IMR-90 (cell line): ENCODE results near the gene EIF3A. TPM values are rescaled to one million over a fixed set of nuclear protein-coding genes. Genes with fewer than 3 reads are reported as not detected.

ENCODE experiments used
- ATAC-seq: fragments of 200-7000 bp; cut with Tn5 transposase; 2 replicates; pipeline ENCODE4 v1.9.1; 2020; ENCODE audit warnings: low read depth, mild to moderate bottlenecking, moderate library complexity
- BruUV-seq: library from RNA; stranded (reverse); fragments of 400-500 nt; replicated peaks from 2 replicates; lab custom pipeline; 2021; lab: Mats Ljungman, UMichigan
- CTCF ChIA-PET: fragments of 300-600 bp; formaldehyde crosslinking; extraction: SDS; loops from one replicate; lab custom pipeline; 2021; ENCODE audit warnings: antibody characterized with exemption; lab: Yijun Ruan, JAX
- POLR2A ChIA-PET: fragments of 300-600 bp; sonication (Branson Sonifier 250); formaldehyde crosslinking; loops from one replicate; lab custom pipeline; 2022; ENCODE audit warnings: antibody characterized with exemption; ENCODE audit not compliant: unreplicated experiment; lab: Charles Lee
- DNase-seq: peaks from one replicate; pipeline ENCODE4 v3.0.0; 2013
- H2AFZ ChIP-seq: replicated peaks from 2 replicates; pipeline ENCODE3; 2013; ENCODE audit warnings: low read length, mild to moderate bottlenecking; ENCODE audit not compliant: poor library complexity
- H2AK5ac ChIP-seq: 2 replicates; pipeline ENCODE4 v1.6.1; 2013; ENCODE audit warnings: low read depth, low read length, inconsistent platforms
- H2AK9ac ChIP-seq: replicated peaks from 2 replicates; pipeline ENCODE3; 2013; ENCODE audit warnings: mild to moderate bottlenecking, low read depth, low read length, moderate library complexity; ENCODE audit not compliant: poor library complexity
- H2BK120ac ChIP-seq: 2 replicates; pipeline ENCODE4 v1.6.1; 2013; ENCODE audit warnings: low read depth, low read length, inconsistent platforms
- H2BK15ac ChIP-seq: 3 replicates; pipeline ENCODE4 v1.6.1; 2013; ENCODE audit warnings: low read depth, low read length, inconsistent platforms
- H2BK20ac ChIP-seq: 2 replicates; pipeline ENCODE4 v1.6.1; 2013; ENCODE audit warnings: low read depth, mild to moderate bottlenecking, inconsistent platforms, low read length, moderate library complexity
- H2BK5ac ChIP-seq: 2 replicates; pipeline ENCODE4 v1.6.1; 2013; ENCODE audit warnings: mild to moderate bottlenecking, low read depth, low read length, inconsistent platforms; ENCODE audit not compliant: poor library complexity, severe bottlenecking
- H3K14ac ChIP-seq: replicated peaks from 2 replicates; pipeline ENCODE4 v1.6.1; 2013; ENCODE audit warnings: low read depth, low read length, inconsistent platforms
- H3K18ac ChIP-seq: 2 replicates; pipeline ENCODE4 v1.6.1; 2013; ENCODE audit warnings: low read depth, low read length, control low read depth
- H3K23ac ChIP-seq: 2 replicates; pipeline ENCODE4 v1.6.1; 2013; ENCODE audit warnings: low read depth, low read length, inconsistent platforms
- H3K27ac ChIP-seq: 2 replicates; pipeline ENCODE4 v1.5.1; 2013; ENCODE audit warnings: mild to moderate bottlenecking, control low read depth, low read length; ENCODE audit not compliant: insufficient read depth
- H3K27me3 ChIP-seq: 2 replicates; pipeline ENCODE4 v1.6.1; 2013; ENCODE audit warnings: low read length; ENCODE audit not compliant: control insufficient read depth, insufficient read depth
- H3K36me3 ChIP-seq: 2 replicates; pipeline ENCODE4 v1.6.1; 2013; ENCODE audit warnings: low read length, mixed read lengths; ENCODE audit not compliant: control insufficient read depth, insufficient read depth
- H3K4ac ChIP-seq: 2 replicates; pipeline ENCODE4 v1.6.1; 2013; ENCODE audit warnings: low read depth, low read length, inconsistent platforms
- H3K4me1 ChIP-seq: 2 replicates; pipeline ENCODE4 v1.6.1; 2013; ENCODE audit warnings: low read length, mixed read lengths; ENCODE audit not compliant: control insufficient read depth, insufficient read depth
- H3K4me2 ChIP-seq: 2 replicates; pipeline ENCODE4 v1.6.1; 2013; ENCODE audit warnings: low read depth, mild to moderate bottlenecking, control low read depth, low read length, moderate library complexity
- H3K4me3 ChIP-seq: 2 replicates; pipeline ENCODE4 v1.5.1; 2013; ENCODE audit warnings: low read depth, mild to moderate bottlenecking, control low read depth, low read length, moderate library complexity; ENCODE audit not compliant: insufficient read depth
- H3K56ac ChIP-seq: 2 replicates; pipeline ENCODE4 v1.6.1; 2013; ENCODE audit warnings: low read length, inconsistent platforms; ENCODE audit not compliant: insufficient read depth; ENCODE audit errors: extremely low read depth
- H3K79me1 ChIP-seq, 2 experiments: 2 replicates each; pipeline ENCODE4 v1.6.1; 2013; ENCODE audit warnings: low read length in 2 of 2, inconsistent platforms in 1 of 2, low read depth in 1 of 2
- H3K9ac ChIP-seq: 2 replicates; pipeline ENCODE4 v1.6.1; 2013; ENCODE audit warnings: low read depth, low read length, control low read depth
- H3K9me1 ChIP-seq: 2 replicates; pipeline ENCODE4 v1.6.1; 2013; ENCODE audit warnings: low read length, inconsistent platforms; ENCODE audit not compliant: insufficient read depth
- H3K9me3 ChIP-seq: 2 replicates; pipeline ENCODE4 v1.6.1; 2013; ENCODE audit warnings: low read length; ENCODE audit not compliant: control insufficient read depth, insufficient read depth
- H4K20me1 ChIP-seq: 2 replicates; pipeline ENCODE4 v1.6.1; 2013; ENCODE audit warnings: low read length, inconsistent platforms; ENCODE audit not compliant: insufficient read depth
- H4K5ac ChIP-seq: 2 replicates; pipeline ENCODE4 v1.6.1; 2013; ENCODE audit warnings: mild to moderate bottlenecking, low read depth, low read length, control low read depth
- H4K8ac ChIP-seq, 2 experiments: 2 replicates each; pipeline ENCODE4 v1.6.1; 2013; ENCODE audit warnings: low read depth in 2 of 2, low read length in 2 of 2, control low read depth in 1 of 2, inconsistent platforms in 1 of 2
- H4K91ac ChIP-seq: 2 replicates; pipeline ENCODE4 v1.6.1; 2013; ENCODE audit warnings: low read depth, low read length, inconsistent platforms; ENCODE audit not compliant: insufficient read depth
- BHLHE40 ChIP-seq: fragments of 150-350 bp; IDR thresholded peaks from 2 replicates; pipeline ENCODE4 v1.6.1; 2016; ENCODE audit warnings: mild to moderate bottlenecking, low read depth, low read length
- CEBPB ChIP-seq: IDR thresholded peaks from 2 replicates; pipeline ENCODE4 v1.6.1; 2012; ENCODE audit warnings: low read depth, low read length, improper control_type of control experiment
- CHD1 ChIP-seq: IDR thresholded peaks from 2 replicates; pipeline ENCODE4 v1.6.1; 2012; ENCODE audit warnings: low read depth, low read length, improper control_type of control experiment
- CTCF ChIP-seq: conservative IDR thresholded peaks from 2 replicates; pipeline ENCODE4 v1.5.1; 2012; ENCODE audit warnings: mild to moderate bottlenecking, low read depth, low read length, improper control_type of control experiment
- ELK1 ChIP-seq: fragments of 150-350 bp; IDR thresholded peaks from 2 replicates; pipeline ENCODE4 v1.6.1; 2016; ENCODE audit warnings: low read depth, mild to moderate bottlenecking, low read length, moderate library complexity, borderline replicate concordance
- FOS ChIP-seq: fragments of 150-350 bp; IDR thresholded peaks from 2 replicates; pipeline ENCODE4 v1.6.1; 2016; ENCODE audit warnings: low read depth, low read length
- MAFK ChIP-seq: IDR thresholded peaks from 2 replicates; pipeline ENCODE4 v1.6.1; 2012; ENCODE audit warnings: low read depth, low read length, improper control_type of control experiment
- MAZ ChIP-seq: IDR thresholded peaks from 2 replicates; pipeline ENCODE4 v1.6.1; 2012; ENCODE audit warnings: low read depth, mild to moderate bottlenecking, low read length, improper control_type of control experiment, moderate library complexity, borderline replicate concordance
- MXI1 ChIP-seq: IDR thresholded peaks from 2 replicates; pipeline ENCODE4 v1.6.1; 2012; ENCODE audit warnings: low read depth, mild to moderate bottlenecking, low read length, moderate library complexity, borderline replicate concordance
- NFE2L2 ChIP-seq: fragments of 150-350 bp; IDR thresholded peaks from 2 replicates; pipeline ENCODE4 v1.6.1; 2016; ENCODE audit warnings: low read depth, mild to moderate bottlenecking, low read length
- POLR2A ChIP-seq: IDR thresholded peaks from 2 replicates; pipeline ENCODE4 v1.6.1; 2012; ENCODE audit warnings: mild to moderate bottlenecking, low read depth, low read length
- RAD21 ChIP-seq: IDR thresholded peaks from 2 replicates; pipeline ENCODE4 v1.6.1; 2012; ENCODE audit warnings: low read length, improper control_type of control experiment
- RCOR1 ChIP-seq: IDR thresholded peaks from 2 replicates; pipeline ENCODE4 v1.6.1; 2012; ENCODE audit warnings: mild to moderate bottlenecking, low read length, improper control_type of control experiment; ENCODE audit not compliant: insufficient replicate concordance
- RFX5 ChIP-seq: IDR thresholded peaks from 2 replicates; pipeline ENCODE4 v1.8.0; 2012; ENCODE audit warnings: low read depth, mild to moderate bottlenecking, low read length, moderate library complexity
- SMC3 ChIP-seq: fragments of 150-350 bp; IDR thresholded peaks from 2 replicates; pipeline ENCODE4 v1.6.1; 2016; ENCODE audit warnings: low read depth, mild to moderate bottlenecking, antibody characterized with exemption, low read length, moderate library complexity
- USF2 ChIP-seq: fragments of 150-350 bp; IDR thresholded peaks from 2 replicates; pipeline ENCODE4 v1.6.1; 2017; ENCODE audit warnings: mild to moderate bottlenecking, antibody characterized with exemption, low read length, low read depth
- WGBS, 2 experiments: methylation state at CpG; one replicate each; pipeline versions ENCODE4 v1.1.5 to v1.1.7; 2013; ENCODE audit warnings: missing lambda C conversion rate in 2 of 2; ENCODE audit not compliant: insufficient read length in 1 of 2; ENCODE audit errors: extremely low coverage in 2 of 2; 5-methylcytosine and 5-hydroxymethylcytosine counted together
- dilution Hi-C: fragments of 300-500 bp; cut with HindIII; formaldehyde crosslinking; loops from one replicate; pipeline ENCODE4 v1.14.3; 2018; ENCODE audit warnings: low sequenced_read_pairs; ENCODE audit not compliant: unreplicated experiment
- in situ Hi-C: fragments of 300-500 bp; cut with MboI; formaldehyde crosslinking; loops from 3 replicates; pipeline ENCODE4 v1.14.3; 2019; ENCODE audit warnings: low sequenced_read_pairs, inconsistent platforms, mixed read lengths
- intact Hi-C: fragments of 100-400 bp; cut with micrococcal nuclease; formaldehyde crosslinking; loops from 2 replicates; pipeline ENCODE4 v1.10.0; 2022
- polyA plus RNA-seq, 3 experiments: library from polyadenylated mRNA; depleted of rRNA; stranded (reverse); fragments of >200 nt; gene quantifications; 2 replicates each; pipeline ENCODE4 v1.2.3, GENCODE V29; 2012; ENCODE audit warnings: low replicate concordance in 1 of 3
- total RNA-seq: library from RNA; depleted of rRNA; stranded (reverse); fragments of >200 nt; gene quantifications from 2 replicates; pipeline ENCODE4 v1.2.3, GENCODE V29; 2012

Gene EIF3A
- total and polyA plus RNA-seq, 2 of the 4 experiments (the other 2 are of a cell fraction): 49.6 to 145 TPM

- H3K9me1 ChIP-seq: peaks cover 4% of the 10 kb centered on the region; the same call in 1 of the 2 replicates
- intact Hi-C loops: no loop called here
- H2BK15ac ChIP-seq: no peak overlapping the region
- no peak overlapping the region for H2BK120ac ChIP-seq
- no peaks in the 10 kb centered on the region for H3K9me3 ChIP-seq
- no peaks in the 10 kb centered on the region for H3K79me1 ChIP-seq
- H3K14ac ChIP-seq: no peak overlapping the region
- TF ChIP-seq RAD21: no peak
- TF ChIP-seq MAZ: no peak
- no peak for TF ChIP-seq ELK1
- TF ChIP-seq MAFK: no peak
- no peak for TF ChIP-seq RCOR1
- no peak for TF ChIP-seq CHD1
- no peak for TF ChIP-seq POLR2A
- TF ChIP-seq MXI1: no peak
- TF ChIP-seq CEBPB: no peak
- no peak for TF ChIP-seq SMC3
- TF ChIP-seq FOS: no peak
- TF ChIP-seq CTCF: no peak
- no peak for TF ChIP-seq RFX5
- no peak for TF ChIP-seq BHLHE40
- no peak for TF ChIP-seq NFE2L2
- no peak for TF ChIP-seq USF2
- ChIA-PET POLR2A (no interaction called here), CTCF (no interaction called here)
- no peak overlapping the region for H3K18ac ChIP-seq
- no peak overlapping the region for H3K27ac ChIP-seq
- no peaks in the 10 kb centered on the region for H4K20me1 ChIP-seq
- no peak overlapping the region for H3K4ac ChIP-seq
- H2AK5ac ChIP-seq: no peak overlapping the region
- no peak overlapping the region for H3K23ac ChIP-seq
- 47% methylated on average over 2 of the region's 4 CpGs; no CpG with 5 or more reads in 1 of the 2 experiments for WGBS, 2 experiments
- H2BK5ac ChIP-seq: no peak overlapping the region
- H2BK20ac ChIP-seq: no peak overlapping the region
- no peaks in the 10 kb centered on the region for H3K36me3 ChIP-seq
- no TSS peak for BruUV-seq
- no peaks in the 10 kb centered on the region for H3K27me3 ChIP-seq
- no peak overlapping the region for H3K56ac ChIP-seq
- peak overlapping the region; percentile 3 for H2AK9ac ChIP-seq
- H4K5ac ChIP-seq: no peak overlapping the region
- no peak overlapping the region for H2AFZ ChIP-seq
- H3K4me2 ChIP-seq: no peak overlapping the region
- in situ Hi-C loops: no loop called here
- DNase-seq (no peak), ATAC-seq (no peak)
- H4K91ac ChIP-seq: no peak overlapping the region
- dilution Hi-C loops: no loop called here
- H3K9ac ChIP-seq: no peak overlapping the region
- no peak overlapping the region for H4K8ac ChIP-seq
- H3K4me1 ChIP-seq: peaks cover 7% of the 10 kb centered on the region
- no peak overlapping the region for H3K4me3 ChIP-seq
Observed at GRCh38 chr10:119087271-119087882, 6.8 kb upstream of the EIF3A start.
